B cell (primary cell): Measurements from ENCODE around the gene SDSL.

Experiments
- CTCF ChIP-seq: fragments of 200-600 bp; IDR thresholded peaks from one replicate; pipeline ENCODE4 v1.8.0; 2022; ENCODE audit warnings: antibody characterized with exemption, mild to moderate bottlenecking
- EZH2 ChIP-seq: IDR thresholded peaks from 2 replicates; pipeline ENCODE4 v1.6.1; 2012; ENCODE audit warnings: borderline replicate concordance, low read depth, mild to moderate bottlenecking, moderate library complexity, low read length; ENCODE audit not compliant: insufficient read depth, poor library complexity, severe bottlenecking

GRCh38 chr12:113452458-113452857 lies 30.3 kb downstream of the SDSL start:
- TF ChIP-seq CTCF (no peak), EZH2 (no peak)
